GM12874 (cell line): ENCODE measurements around the gene TAF1C.

ENCODE experiments used
- TF ChIP-seq, protein P1 (sequence below): IDR thresholded peaks from 2 replicates; pipeline ENCODE4 v1.5.1; 2011; ENCODE audit warnings: low read depth, mild to moderate bottlenecking, control low read depth, low read length, moderate library complexity; ENCODE audit not compliant: insufficient read depth

TAF1C gene

DNA sequence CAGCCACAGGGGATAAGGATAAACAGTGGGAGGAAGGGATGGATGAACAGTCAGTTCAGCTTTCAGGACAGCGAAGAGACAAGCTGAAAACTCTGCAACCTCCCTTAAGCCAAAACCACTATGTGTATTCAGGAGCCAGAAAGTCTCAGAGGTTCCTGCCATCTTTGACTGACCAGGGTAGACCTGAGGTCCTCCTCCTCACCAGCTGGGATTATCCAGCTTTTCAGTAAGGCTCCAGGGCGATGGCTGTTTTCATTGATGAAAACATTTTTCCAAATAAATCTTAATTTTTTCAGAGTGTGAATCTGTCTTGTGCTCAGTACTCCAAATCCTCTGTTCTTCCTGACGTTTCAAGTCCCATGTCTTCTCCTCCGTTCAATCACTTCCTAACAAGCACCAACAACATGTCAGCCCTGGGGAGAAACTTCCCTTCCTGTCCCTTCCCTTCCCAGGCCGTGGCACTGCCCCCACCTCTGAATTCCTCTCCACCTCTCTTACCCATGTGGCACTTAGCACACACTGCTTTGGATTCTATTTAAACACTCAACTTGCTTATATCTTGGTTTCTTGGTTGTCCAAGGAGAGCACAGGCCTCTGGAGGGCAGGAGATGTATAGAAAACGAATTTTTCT is 47.1 kb downstream of the TAF1C start:
- TF ChIP-seq, protein P1, sequence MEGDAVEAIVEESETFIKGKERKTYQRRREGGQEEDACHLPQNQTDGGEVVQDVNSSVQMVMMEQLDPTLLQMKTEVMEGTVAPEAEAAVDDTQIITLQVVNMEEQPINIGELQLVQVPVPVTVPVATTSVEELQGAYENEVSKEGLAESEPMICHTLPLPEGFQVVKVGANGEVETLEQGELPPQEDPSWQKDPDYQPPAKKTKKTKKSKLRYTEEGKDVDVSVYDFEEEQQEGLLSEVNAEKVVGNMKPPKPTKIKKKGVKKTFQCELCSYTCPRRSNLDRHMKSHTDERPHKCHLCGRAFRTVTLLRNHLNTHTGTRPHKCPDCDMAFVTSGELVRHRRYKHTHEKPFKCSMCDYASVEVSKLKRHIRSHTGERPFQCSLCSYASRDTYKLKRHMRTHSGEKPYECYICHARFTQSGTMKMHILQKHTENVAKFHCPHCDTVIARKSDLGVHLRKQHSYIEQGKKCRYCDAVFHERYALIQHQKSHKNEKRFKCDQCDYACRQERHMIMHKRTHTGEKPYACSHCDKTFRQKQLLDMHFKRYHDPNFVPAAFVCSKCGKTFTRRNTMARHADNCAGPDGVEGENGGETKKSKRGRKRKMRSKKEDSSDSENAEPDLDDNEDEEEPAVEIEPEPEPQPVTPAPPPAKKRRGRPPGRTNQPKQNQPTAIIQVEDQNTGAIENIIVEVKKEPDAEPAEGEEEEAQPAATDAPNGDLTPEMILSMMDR: no peak

GRCh38 chr16:84138824-84139627 is 47.8 kb downstream of the TAF1C start:
- TF ChIP-seq, protein P1: no peak

- TF ChIP-seq, protein P1: no peak
Measured at GRCh38 chr16:84138500-84138823, 48.4 kb downstream of the TAF1C start.

- TF ChIP-seq, protein P1: no peak
Measured at GRCh38 chr16:84137769-84138357, 49.0 kb downstream of the TAF1C start.

DNA sequence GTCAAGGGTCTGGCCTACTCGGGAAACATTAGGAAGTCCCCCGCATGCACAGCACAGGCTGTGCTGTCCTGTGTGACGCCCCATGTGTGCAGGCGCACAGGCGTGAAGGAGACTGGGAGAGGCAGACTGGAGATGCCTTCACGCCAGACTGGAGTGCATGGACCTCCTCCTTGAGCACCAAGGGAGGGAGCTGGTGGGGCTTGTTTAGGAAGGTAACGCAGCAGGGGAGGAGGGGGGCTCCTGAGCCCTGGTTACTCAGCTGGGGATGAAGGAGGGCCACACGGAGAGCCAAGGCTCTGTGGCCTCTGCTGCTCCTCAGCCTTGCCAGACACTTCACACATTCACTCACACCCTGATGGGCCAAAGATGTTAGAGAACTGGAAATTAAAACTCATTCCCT is 49.6 kb downstream of the TAF1C start:
- TF ChIP-seq, protein P1: no peak

DNA sequence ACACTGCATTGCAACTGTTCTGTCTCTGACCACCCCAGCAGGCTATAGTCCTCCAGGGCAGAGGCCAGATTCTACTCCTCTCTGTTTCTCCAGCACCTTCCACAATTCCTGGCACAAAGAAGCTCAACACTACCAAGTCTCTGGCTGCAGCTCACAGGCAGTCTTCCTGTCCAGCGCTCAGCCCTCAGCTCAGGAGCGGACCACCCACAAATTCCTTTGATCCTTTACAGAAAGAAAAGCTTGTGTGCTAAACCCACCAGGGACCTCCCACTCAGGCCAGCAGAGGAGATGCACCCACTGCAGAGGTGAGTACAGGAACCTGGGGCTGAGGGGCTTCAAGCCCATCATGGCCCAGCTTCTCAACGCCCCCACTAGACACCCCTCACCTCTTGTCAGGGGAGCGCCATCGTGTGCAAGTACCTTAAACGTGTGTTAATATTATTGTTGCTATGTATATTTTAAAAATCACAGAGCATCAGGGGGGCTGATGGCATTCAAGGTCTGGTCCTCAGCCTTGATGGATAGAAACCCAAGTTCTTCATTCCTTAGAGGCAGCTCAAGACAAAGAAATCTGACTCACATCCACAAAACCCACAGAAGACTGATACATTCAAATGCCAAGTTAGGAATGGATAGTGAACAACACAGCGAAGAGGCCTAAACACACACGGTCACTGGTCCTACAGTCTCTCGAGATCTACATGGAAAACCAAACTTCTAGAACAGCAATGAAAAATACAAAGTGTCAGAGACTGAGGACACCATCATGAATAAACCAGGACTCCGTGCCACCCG is 50.3 kb downstream of the TAF1C start:
- TF ChIP-seq, protein P1: no peak

GRCh38 chr16:84132527-84133285 is 54.2 kb downstream of the TAF1C start:
- TF ChIP-seq, protein P1: no peak
